H1 (cell line): Measurements from ENCODE around the gene PLEKHN1.

Experiments used
- CHD2 ChIP-seq: IDR thresholded peaks from 2 replicates; pipeline ENCODE4 v1.6.1; 2012; ENCODE audit warnings: low read length, improper control_type of control experiment
- CTCF ChIP-seq, 3 experiments: IDR thresholded peaks; 1 replicate in 2 of 3; 2 replicates in 1 of 3; pipeline versions ENCODE4 v1.5.1 to v1.6.1; 2011; ENCODE audit warnings: low read length in 3 of 3, mild to moderate bottlenecking in 3 of 3, inconsistent platforms in 2 of 3, low read depth in 1 of 3, moderate library complexity in 1 of 3; ENCODE audit not compliant: insufficient read depth in 1 of 3; ENCODE audit errors: control extremely low read depth in 1 of 3
- JUND ChIP-seq: IDR thresholded peaks from 2 replicates; pipeline ENCODE4 v1.6.1; 2011; ENCODE audit warnings: mild to moderate bottlenecking, improper control_type of control experiment, low read length
- POLR2A ChIP-seq, 2 experiments: IDR thresholded peaks; 1 replicate in 1 of 2; 2 replicates in 1 of 2; pipeline ENCODE4 v1.6.1; 2011; ENCODE audit warnings: low read depth in 2 of 2, low read length in 2 of 2, mild to moderate bottlenecking in 2 of 2; ENCODE audit errors: control extremely low read depth in 1 of 2
- RNF2 ChIP-seq: fragments of 200-900, 300-1000 bp; sonication (generic); IDR thresholded peaks from 2 replicates; pipeline ENCODE4 v1.7.1; 2016; ENCODE audit warnings: borderline replicate concordance, low read depth, mild to moderate bottlenecking, antibody characterized with exemption, low read length; ENCODE audit not compliant: poor library complexity, severe bottlenecking; ENCODE audit errors: missing control alignments
- SAP30 ChIP-seq: fragments of 300-600 bp; sonication (generic); IDR thresholded peaks from 2 replicates; pipeline ENCODE4 v1.7.1; 2012; ENCODE audit warnings: low read length, moderate library complexity, mild to moderate bottlenecking, inconsistent platforms; ENCODE audit not compliant: insufficient read depth, insufficient replicate concordance
- TF ChIP-seq, protein P1 (sequence below): IDR thresholded peaks from 2 replicates; pipeline ENCODE4 v1.6.1; 2012; ENCODE audit warnings: inconsistent platforms

GRCh38 chr1:1022302-1023009, 56.2 kb downstream of the PLEKHN1 start:
- TF ChIP-seq CTCF (IDR thresholded peaks at IDR 0.05; ENCODE audit: control extremely low read depth in 1 of 3, insufficient read depth in 1 of 3, low read depth in 1 of 3, low read length in 3 of 3) (no peak), JUND (no peak), POLR2A (IDR thresholded peaks at IDR 0.05; ENCODE audit: control extremely low read depth in 1 of 2, low read depth in 2 of 2, low read length in 2 of 2) (no peak), SAP30 (no peak), CHD2 (no peak), RNF2 (no peak)
- TF ChIP-seq, protein P1, sequence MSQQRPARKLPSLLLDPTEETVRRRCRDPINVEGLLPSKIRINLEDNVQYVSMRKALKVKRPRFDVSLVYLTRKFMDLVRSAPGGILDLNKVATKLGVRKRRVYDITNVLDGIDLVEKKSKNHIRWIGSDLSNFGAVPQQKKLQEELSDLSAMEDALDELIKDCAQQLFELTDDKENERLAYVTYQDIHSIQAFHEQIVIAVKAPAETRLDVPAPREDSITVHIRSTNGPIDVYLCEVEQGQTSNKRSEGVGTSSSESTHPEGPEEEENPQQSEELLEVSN = no peak
